AG09309 (cell line): ENCODE results near the gene MUC5AC.

Experiments used
- DNase-seq: peaks from one replicate; pipeline ENCODE4 v3.0.0-alpha.2; 2010; ENCODE audit warnings: low read depth
- H3K4me3 ChIP-seq: 2 replicates; pipeline ENCODE4 v1.5.1; 2011; ENCODE audit warnings: mild to moderate bottlenecking, low read depth, low read length, moderate library complexity; ENCODE audit not compliant: control insufficient read depth
- TF ChIP-seq, protein P1 (sequence below): IDR thresholded peaks from 2 replicates; pipeline ENCODE4 v1.5.1; 2011; ENCODE audit warnings: mild to moderate bottlenecking, low read depth, low read length, inconsistent platforms; ENCODE audit not compliant: insufficient read depth, control insufficient read depth; ENCODE audit errors: missing control alignments

Gene MUC5AC

DNA sequence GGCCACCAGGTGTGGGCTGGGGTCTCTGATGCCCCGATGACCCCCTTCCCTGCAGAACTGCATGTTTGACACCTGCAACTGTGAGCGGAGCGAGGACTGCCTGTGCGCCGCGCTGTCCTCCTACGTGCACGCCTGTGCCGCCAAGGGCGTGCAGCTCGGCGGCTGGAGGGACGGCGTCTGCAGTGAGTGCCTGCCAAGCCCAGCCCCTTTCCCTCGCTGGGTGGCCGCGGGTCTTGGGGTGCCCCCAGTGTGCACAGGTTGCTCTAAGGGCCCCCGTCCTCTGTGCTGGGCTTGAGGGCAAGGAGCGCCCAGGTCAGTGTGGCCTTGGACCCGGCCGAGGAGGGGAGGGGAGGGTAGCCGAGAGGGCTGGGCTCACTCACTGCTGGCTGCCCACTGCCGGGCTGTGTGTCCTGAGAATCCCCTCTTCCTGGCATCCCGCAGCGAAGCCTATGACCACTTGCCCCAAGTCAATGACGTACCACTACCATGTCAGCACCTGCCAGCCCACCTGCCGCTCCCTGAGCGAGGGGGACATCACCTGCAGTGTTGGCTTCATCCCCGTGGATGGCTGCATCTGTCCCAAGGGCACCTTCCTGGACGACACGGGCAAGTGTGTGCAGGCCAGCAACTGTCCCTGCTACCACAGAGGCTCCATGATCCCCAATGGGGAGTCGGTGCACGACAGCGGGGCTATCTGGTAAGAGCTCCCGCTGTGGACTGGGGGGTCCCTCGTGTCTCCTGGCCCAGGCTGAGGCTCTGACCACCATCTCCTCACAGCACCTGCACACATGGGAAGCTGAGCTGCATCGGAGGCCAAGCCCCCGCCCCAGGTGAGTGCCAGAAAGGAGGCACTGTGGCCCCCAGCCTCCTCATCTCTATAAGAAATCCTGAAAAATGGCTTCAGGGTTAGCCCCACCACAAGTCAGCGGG lies 17.0 kb downstream of the MUC5AC start:
- TF ChIP-seq, protein P1, sequence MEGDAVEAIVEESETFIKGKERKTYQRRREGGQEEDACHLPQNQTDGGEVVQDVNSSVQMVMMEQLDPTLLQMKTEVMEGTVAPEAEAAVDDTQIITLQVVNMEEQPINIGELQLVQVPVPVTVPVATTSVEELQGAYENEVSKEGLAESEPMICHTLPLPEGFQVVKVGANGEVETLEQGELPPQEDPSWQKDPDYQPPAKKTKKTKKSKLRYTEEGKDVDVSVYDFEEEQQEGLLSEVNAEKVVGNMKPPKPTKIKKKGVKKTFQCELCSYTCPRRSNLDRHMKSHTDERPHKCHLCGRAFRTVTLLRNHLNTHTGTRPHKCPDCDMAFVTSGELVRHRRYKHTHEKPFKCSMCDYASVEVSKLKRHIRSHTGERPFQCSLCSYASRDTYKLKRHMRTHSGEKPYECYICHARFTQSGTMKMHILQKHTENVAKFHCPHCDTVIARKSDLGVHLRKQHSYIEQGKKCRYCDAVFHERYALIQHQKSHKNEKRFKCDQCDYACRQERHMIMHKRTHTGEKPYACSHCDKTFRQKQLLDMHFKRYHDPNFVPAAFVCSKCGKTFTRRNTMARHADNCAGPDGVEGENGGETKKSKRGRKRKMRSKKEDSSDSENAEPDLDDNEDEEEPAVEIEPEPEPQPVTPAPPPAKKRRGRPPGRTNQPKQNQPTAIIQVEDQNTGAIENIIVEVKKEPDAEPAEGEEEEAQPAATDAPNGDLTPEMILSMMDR = no peak
- no peak overlapping the region for H3K4me3 ChIP-seq
- no peak for DNase-seq

DNA sequence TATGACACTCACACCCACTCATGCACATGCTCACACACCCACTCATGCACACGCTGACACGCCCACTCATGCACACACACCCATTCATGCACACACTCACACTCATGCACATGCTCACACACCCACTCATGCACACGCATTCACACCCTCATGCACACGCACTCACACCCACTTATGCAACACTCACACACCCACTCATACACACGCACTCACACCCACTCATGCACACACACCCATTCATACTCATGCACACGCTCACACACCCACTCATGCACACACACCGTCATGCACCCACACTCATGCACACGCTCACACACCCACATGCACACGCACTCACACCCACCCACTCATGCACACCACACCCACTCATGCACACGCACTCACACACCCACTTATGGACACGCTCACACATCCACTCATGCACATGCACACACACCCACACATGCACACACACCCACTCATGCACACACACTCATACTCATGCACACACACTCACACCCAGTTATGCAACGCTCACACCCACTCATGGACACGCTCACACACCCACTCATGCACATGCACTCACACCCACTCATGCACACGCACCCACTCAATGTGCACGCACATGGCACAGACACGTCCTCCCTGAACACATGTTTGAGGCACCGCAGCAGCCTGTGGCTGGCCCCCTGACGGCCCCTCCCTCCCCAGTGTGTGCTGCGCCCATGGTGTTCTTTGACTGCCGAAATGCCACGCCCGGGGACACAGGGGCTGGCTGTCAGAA lies 17.9 kb downstream of the MUC5AC start:
- TF ChIP-seq, protein P1 = no peak
- no peak for DNase-seq
- no peak overlapping the region for H3K4me3 ChIP-seq

DNA sequence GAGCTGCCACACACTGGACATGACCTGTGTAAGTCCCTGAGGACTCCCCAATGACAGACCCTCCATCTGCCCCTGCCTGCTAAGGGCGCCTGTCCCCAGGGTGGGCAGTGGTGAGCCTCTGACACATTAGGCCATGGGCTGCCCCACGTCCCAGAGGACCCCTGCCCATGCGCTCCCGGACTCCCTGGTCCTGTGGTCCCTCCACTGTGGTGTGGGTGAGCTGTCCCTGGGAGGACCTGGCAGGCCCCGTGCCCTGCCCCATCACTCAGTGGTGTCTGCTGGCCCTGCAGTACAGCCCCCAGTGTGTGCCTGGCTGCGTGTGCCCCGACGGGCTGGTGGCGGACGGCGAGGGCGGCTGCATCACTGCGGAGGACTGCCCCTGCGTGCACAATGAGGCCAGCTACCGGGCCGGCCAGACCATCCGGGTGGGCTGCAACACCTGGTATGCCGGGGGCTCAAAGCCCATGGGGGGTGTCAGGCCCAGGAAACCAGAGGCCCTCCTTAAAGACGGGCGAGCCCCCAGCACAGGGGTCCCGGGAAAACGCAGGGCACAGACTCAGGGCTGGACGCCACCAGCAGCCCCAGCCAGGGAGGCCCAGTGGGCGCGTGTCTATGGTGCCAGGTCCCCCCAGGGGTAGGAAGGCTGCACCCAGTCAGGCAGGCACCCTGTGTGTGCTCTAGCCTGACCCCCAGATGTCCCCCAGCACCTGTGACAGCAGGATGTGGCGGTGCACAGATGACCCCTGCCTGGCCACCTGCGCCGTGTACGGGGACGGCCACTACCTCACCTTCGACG lies 18.7 kb downstream of the MUC5AC start:
- TF ChIP-seq, protein P1 = no peak
- DNase-seq = no peak

DNA sequence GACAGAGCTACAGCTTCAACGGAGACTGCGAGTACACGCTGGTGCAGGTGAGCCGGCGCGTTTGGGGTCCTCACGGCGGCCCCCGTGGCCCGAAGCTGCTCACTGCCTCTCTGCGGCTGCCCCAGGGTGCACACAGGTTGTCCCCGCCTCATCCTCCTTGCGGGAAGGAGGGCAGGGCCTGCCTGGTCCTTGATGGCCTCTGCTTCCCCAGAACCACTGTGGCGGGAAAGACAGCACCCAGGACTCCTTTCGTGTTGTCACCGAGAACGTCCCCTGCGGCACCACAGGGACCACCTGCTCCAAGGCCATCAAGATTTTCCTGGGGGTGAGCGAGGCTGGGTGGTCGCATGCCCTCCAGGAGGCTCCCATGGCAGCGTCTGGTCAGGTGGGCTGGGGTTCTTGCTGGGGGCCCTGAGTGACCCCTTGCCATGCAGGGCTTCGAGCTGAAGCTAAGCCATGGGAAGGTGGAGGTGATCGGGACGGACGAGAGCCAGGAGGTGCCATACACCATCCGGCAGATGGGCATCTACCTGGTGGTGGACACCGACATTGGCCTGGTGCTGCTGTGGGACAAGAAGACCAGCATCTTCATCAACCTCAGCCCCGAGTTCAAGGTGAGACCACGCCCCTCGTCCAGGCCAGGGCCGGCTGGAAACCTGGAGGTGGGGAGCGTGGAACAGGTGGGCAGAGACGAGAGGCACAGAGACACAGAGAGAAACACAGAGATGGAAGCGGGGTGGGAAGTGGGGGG lies 19.4 kb downstream of the MUC5AC start:
- H3K4me3 ChIP-seq = no peak overlapping the region
- DNase-seq = no peak
- TF ChIP-seq, protein P1 = no peak

More for the DNA sequence above, 18.7 kb downstream of the MUC5AC start:
- no peak overlapping the region for H3K4me3 ChIP-seq

DNA sequence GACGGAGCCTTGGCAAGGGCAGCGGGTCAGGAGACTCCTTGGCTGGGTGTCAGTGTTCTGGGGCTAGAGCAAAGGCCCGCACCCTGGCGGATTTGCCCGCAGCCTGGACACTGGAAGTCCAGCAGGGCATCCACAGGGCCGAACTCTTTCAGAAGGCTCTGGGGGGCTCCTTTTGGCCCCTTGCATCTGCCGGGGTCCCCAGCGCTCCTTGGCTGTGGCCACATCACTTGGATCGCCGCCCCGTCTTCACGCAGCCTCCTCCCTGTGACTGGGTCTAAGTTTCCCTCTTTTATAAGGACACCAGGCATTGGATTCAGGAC lies 20.0 kb downstream of the MUC5AC start:
- TF ChIP-seq, protein P1 = no peak
- DNase-seq = no peak
- no peak overlapping the region for H3K4me3 ChIP-seq
